ENCODE data around the gene CHCHD2.

GRCh38 chr7:56074371-56074791 lies 31.9 kb downstream of the CHCHD2 start:
- TF ChIP-seq CTCF (IDR thresholded peaks at IDR 0.05): peak; percentile 88 to 97 (median 92)
- TF ChIP-seq POLR2A (IDR thresholded peaks at IDR 0.05): no peak

All from adrenal gland (tissue), 5 donors.